Left ventricle myocardium inferior (tissue), 1 donor: Measurements from ENCODE around the gene PARP11. TPM values are rescaled to one million over a fixed set of nuclear protein-coding genes. Genes with fewer than 3 reads are reported as not detected.

Experiments
- DNase-seq: peaks from one replicate; pipeline ENCODE4 v3.0.0-alpha.2; 2020
- H3K27ac ChIP-seq: fragments of 200-600 bp; replicated peaks from 2 replicates; pipeline ENCODE4 v1.8.0; 2021
- H3K27me3 ChIP-seq: fragments of 200-600 bp; 2 replicates; pipeline ENCODE4 v1.8.0; 2021; ENCODE audit warnings: low read depth
- H3K36me3 ChIP-seq: fragments of 200-600 bp; 2 replicates; pipeline ENCODE4 v1.8.0; 2021
- H3K4me1 ChIP-seq: fragments of 200-600 bp; 2 replicates; pipeline ENCODE4 v1.8.0; 2021
- H3K4me3 ChIP-seq: fragments of 200-600 bp; 2 replicates; pipeline ENCODE4 v1.8.0; 2021; ENCODE audit warnings: mild to moderate bottlenecking, moderate library complexity
- H3K9me3 ChIP-seq: fragments of 200-600 bp; replicated peaks from 2 replicates; pipeline ENCODE4 v1.8.0; 2021
- CTCF ChIP-seq: fragments of 200-600 bp; IDR thresholded peaks from 2 replicates; pipeline ENCODE4 v1.8.0; 2021; ENCODE audit warnings: antibody characterized with exemption, mild to moderate bottlenecking, borderline replicate concordance
- intact Hi-C: fragments of 100-400 bp; cut with micrococcal nuclease; formaldehyde crosslinking; loops from one replicate; pipeline ENCODE4 v1.11.0; 2022
- total RNA-seq: library from RNA; stranded (reverse); fragmentation: NEBNext Ultra II Directional; extraction: Animal tissue kit (Norgen Biotek cat#: 25700); gene quantifications from one replicate; pipeline ENCODE4 v1.2.1, GENCODE V29; 2021
- donor health status: DM: no; HTN: yes; CAD: no; lungs with severe emphysema.

PARP11 gene
- total RNA-seq, 1 donor from 2014 or later, result 4.7 TPM

GRCh38 chr12:3832738-3833137 is 40.5 kb downstream of the PARP11 start:
- H3K27ac ChIP-seq, result no peak overlapping the region

GRCh38 chr12:3828888-3829287 is 44.3 kb downstream of the PARP11 start:
- intact Hi-C loops, result no loop called here
- H3K4me1 ChIP-seq, result no peaks in the 10 kb centered on the region
- DNase-seq, result no peak
- H3K27ac ChIP-seq, result no peak overlapping the region
- no peak overlapping the region for H3K4me3 ChIP-seq
- H3K27me3 ChIP-seq, result no peaks in the 10 kb centered on the region
- H3K9me3 ChIP-seq, result no peaks in the 10 kb centered on the region
- no peak for TF ChIP-seq CTCF
- peaks cover 27% of the 10 kb centered on the region for H3K36me3 ChIP-seq

More at GRCh38 chr12:3832738-3833137, 40.5 kb downstream of the PARP11 start:
- H3K27me3 ChIP-seq, result no peaks in the 10 kb centered on the region
- H3K9me3 ChIP-seq, result peaks cover 9% of the 10 kb centered on the region
- H3K4me1 ChIP-seq, result peaks cover 7% of the 10 kb centered on the region
- no peak for DNase-seq
- H3K36me3 ChIP-seq, result no peaks in the 10 kb centered on the region
- no peak overlapping the region for H3K4me3 ChIP-seq
- TF ChIP-seq CTCF, result no peak
- intact Hi-C loops, result no loop called here

GRCh38 chr12:3827301-3828000 is 45.7 kb downstream of the PARP11 start:
- intact Hi-C loops, result no loop called here
- peaks cover 34% of the 10 kb centered on the region for H3K36me3 ChIP-seq

GRCh38 chr12:3821441-3821840 is 51.8 kb downstream of the PARP11 start:
- Histone ChIP-seq H3K9me3 (no peaks in the 10 kb centered on the region), H3K4me3 (no peak overlapping the region), H3K27ac (no peak overlapping the region), H3K4me1 (no peaks in the 10 kb centered on the region), H3K36me3 (peaks cover 43% of the 10 kb centered on the region), H3K27me3 (no peaks in the 10 kb centered on the region)
- no peak for TF ChIP-seq CTCF
- intact Hi-C loops, result no loop called here
- no peak for DNase-seq

More at GRCh38 chr12:3827301-3828000, 45.7 kb downstream of the PARP11 start:
- TF ChIP-seq CTCF, result no peak
- no peaks in the 10 kb centered on the region for H3K27me3 ChIP-seq
- no peak overlapping the region for H3K27ac ChIP-seq
- H3K4me3 ChIP-seq, result no peak overlapping the region
- no peaks in the 10 kb centered on the region for H3K9me3 ChIP-seq
- H3K4me1 ChIP-seq, result no peaks in the 10 kb centered on the region
- DNase-seq, result no peak

GRCh38 chr12:3820122-3820521 is 53.1 kb downstream of the PARP11 start:
- intact Hi-C loops, result no loop called here
- DNase-seq, result no peak
- H3K9me3 ChIP-seq, result no peaks in the 10 kb centered on the region
- no peak overlapping the region for H3K4me3 ChIP-seq
- no peak overlapping the region for H3K27ac ChIP-seq
- H3K27me3 ChIP-seq, result no peaks in the 10 kb centered on the region
- TF ChIP-seq CTCF, result no peak
- peaks cover 30% of the 10 kb centered on the region for H3K36me3 ChIP-seq
- no peaks in the 10 kb centered on the region for H3K4me1 ChIP-seq
